Ishikawa (cell line): ENCODE data around the gene PIK3CD.

Source experiments
- CEBPB ChIP-seq: IDR thresholded peaks from 2 replicates; pipeline ENCODE4 v1.6.1; 2012
- CREB1 ChIP-seq: IDR thresholded peaks from 2 replicates; pipeline ENCODE4 v1.6.1; 2012; ENCODE audit warnings: low read depth
- EGR1 ChIP-seq: IDR thresholded peaks from 2 replicates; pipeline ENCODE4 v1.6.1; 2012
- EP300 ChIP-seq: IDR thresholded peaks from 2 replicates; pipeline ENCODE4 v1.6.1; 2012; ENCODE audit warnings: borderline replicate concordance
- FOXM1 ChIP-seq: IDR thresholded peaks from 2 replicates; pipeline ENCODE4 v1.6.1; 2012; ENCODE audit warnings: low read depth, borderline replicate concordance
- NFIC ChIP-seq: IDR thresholded peaks from 2 replicates; pipeline ENCODE4 v1.6.1; 2012
- RAD21 ChIP-seq: IDR thresholded peaks from 2 replicates; pipeline ENCODE4 v1.6.1; 2012; ENCODE audit warnings: low read depth
- TAF1 ChIP-seq: IDR thresholded peaks from 2 replicates; pipeline ENCODE4 v1.6.1; 2012; ENCODE audit warnings: low read depth, mild to moderate bottlenecking
- TCF12 ChIP-seq: IDR thresholded peaks from 2 replicates; pipeline ENCODE4 v1.6.1; 2012; ENCODE audit warnings: low read depth
- TEAD4 ChIP-seq: IDR thresholded peaks from 2 replicates; pipeline ENCODE4 v1.6.1; 2012
- YY1 ChIP-seq: IDR thresholded peaks from 2 replicates; pipeline ENCODE4 v1.6.1; 2012; ENCODE audit warnings: low read depth
- ZBTB7A ChIP-seq: IDR thresholded peaks from 2 replicates; pipeline ENCODE4 v1.6.1; 2012; ENCODE audit warnings: low read depth
- TF ChIP-seq, protein P1 (sequence below): IDR thresholded peaks from 2 replicates; pipeline ENCODE4 v1.6.1; 2012
- TF ChIP-seq, protein P2 (sequence below): IDR thresholded peaks from 2 replicates; pipeline ENCODE4 v1.6.1; 2012
- TF ChIP-seq, protein P3 (sequence below): IDR thresholded peaks from 2 replicates; pipeline ENCODE4 v1.6.1; 2012; ENCODE audit warnings: low read depth, mild to moderate bottlenecking

The PIK3CD gene

DNA sequence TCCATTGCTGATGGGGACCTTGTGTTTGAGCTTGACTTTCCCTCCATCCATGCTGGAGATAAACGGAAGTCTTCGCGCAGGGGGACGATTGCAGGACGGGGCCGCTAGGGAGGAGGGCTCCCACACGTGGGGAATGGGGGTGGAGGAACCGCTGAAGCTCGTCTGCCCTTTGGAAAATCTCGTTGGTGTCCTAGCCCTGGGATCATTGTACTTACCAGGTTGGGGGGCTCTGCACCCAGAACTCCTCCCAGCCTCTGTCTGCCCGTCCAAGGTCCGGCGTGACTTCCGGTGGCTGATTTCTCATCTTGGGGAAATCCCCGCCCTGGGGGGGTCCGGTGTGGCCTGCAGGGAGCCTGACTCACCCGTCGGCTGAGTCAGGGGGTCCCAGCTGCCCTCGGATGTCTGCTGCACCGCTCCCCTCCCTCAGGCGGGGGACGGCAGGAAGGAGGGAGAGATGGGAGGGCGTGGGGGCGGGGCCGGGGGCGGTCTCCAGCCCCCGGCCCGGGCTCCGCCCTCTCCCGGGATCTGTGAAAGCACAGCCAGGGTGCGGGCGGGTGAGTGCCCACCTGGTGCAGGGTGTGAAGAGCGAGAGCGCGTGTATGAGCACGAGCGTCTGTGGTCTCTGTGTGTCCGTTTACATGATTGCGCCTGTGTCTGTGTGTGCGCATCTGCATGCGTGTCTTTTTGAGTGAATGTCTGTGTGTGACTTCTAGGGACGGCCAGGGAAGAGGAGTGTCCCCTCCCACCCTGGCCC lies 35.8 kb downstream of the PIK3CD start:
- no peak for TF ChIP-seq TAF1
- TF ChIP-seq, protein P1, sequence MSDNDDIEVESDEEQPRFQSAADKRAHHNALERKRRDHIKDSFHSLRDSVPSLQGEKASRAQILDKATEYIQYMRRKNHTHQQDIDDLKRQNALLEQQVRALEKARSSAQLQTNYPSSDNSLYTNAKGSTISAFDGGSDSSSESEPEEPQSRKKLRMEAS: no peak; the same call in none of the 2 replicates
- TF ChIP-seq RAD21: no peak
- TF ChIP-seq FOXM1: no peak
- TF ChIP-seq, protein P2, sequence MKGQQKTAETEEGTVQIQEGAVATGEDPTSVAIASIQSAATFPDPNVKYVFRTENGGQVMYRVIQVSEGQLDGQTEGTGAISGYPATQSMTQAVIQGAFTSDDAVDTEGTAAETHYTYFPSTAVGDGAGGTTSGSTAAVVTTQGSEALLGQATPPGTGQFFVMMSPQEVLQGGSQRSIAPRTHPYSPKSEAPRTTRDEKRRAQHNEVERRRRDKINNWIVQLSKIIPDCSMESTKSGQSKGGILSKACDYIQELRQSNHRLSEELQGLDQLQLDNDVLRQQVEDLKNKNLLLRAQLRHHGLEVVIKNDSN: no peak
- no peak for TF ChIP-seq CEBPB
- no peak for TF ChIP-seq TCF12
- TF ChIP-seq CREB1: no peak
- no peak for TF ChIP-seq NFIC
- TF ChIP-seq ZBTB7A: no peak
- TF ChIP-seq, protein P3, sequence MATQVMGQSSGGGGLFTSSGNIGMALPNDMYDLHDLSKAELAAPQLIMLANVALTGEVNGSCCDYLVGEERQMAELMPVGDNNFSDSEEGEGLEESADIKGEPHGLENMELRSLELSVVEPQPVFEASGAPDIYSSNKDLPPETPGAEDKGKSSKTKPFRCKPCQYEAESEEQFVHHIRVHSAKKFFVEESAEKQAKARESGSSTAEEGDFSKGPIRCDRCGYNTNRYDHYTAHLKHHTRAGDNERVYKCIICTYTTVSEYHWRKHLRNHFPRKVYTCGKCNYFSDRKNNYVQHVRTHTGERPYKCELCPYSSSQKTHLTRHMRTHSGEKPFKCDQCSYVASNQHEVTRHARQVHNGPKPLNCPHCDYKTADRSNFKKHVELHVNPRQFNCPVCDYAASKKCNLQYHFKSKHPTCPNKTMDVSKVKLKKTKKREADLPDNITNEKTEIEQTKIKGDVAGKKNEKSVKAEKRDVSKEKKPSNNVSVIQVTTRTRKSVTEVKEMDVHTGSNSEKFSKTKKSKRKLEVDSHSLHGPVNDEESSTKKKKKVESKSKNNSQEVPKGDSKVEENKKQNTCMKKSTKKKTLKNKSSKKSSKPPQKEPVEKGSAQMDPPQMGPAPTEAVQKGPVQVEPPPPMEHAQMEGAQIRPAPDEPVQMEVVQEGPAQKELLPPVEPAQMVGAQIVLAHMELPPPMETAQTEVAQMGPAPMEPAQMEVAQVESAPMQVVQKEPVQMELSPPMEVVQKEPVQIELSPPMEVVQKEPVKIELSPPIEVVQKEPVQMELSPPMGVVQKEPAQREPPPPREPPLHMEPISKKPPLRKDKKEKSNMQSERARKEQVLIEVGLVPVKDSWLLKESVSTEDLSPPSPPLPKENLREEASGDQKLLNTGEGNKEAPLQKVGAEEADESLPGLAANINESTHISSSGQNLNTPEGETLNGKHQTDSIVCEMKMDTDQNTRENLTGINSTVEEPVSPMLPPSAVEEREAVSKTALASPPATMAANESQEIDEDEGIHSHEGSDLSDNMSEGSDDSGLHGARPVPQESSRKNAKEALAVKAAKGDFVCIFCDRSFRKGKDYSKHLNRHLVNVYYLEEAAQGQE: no peak
- TF ChIP-seq EGR1: no peak
- no peak for TF ChIP-seq YY1

DNA sequence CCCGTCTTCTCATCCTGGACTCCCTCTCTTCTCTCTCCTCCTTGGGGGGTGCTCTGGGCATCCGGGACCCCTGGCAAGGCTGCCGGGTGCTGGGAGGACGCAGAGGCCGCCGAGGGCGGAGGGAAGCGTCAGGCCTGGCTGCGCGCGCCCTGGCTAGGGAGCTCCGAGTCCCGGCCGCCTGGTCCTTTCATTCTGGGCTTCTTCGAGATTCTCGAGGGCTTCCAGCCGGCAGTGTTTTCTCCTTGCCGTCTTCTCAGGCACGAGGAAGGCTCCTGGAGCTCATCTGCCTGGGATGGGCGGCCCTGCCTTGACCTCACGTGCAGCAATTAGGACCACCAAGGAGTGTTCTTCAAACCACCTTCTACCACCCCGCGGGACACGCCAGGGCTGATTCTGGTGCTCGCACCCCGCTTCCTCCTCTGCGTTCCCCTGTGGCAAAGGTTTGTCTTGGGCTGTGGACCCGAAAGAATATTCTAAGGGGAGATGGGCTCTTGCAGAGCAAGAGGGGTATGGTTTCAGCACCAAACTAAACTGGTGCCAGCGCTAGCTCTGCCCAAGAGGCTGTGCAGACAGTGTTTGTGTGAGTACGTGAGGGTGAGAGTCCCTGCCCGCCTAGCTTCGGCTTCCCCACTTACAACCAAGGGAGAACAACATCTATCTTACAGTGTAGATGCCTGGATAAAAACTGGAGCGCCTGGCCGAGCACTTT lies 36.5 kb downstream of the PIK3CD start:
- no peak for TF ChIP-seq TCF12
- TF ChIP-seq, protein P1: peak; percentile 51

DNA sequence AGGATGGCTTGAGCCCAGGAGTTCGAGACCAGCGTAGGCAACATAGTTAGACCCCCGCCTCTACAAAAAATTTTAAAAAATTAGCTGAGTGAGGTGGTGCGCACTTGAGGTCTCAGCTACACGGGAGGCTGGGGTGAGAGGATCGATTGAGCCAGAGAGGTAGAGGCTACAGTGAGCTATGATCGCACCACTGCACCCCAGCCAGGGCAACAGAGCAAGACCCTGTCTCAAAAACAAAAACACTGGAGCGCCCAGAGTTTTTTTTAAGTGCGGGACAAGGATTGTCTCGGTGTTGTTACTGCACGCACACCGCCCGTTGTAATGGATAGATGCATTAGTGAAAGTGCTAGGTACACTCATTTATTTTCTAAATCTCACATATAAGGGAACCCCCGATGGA lies 37.1 kb downstream of the PIK3CD start:
- no peak for TF ChIP-seq NFIC

DNA sequence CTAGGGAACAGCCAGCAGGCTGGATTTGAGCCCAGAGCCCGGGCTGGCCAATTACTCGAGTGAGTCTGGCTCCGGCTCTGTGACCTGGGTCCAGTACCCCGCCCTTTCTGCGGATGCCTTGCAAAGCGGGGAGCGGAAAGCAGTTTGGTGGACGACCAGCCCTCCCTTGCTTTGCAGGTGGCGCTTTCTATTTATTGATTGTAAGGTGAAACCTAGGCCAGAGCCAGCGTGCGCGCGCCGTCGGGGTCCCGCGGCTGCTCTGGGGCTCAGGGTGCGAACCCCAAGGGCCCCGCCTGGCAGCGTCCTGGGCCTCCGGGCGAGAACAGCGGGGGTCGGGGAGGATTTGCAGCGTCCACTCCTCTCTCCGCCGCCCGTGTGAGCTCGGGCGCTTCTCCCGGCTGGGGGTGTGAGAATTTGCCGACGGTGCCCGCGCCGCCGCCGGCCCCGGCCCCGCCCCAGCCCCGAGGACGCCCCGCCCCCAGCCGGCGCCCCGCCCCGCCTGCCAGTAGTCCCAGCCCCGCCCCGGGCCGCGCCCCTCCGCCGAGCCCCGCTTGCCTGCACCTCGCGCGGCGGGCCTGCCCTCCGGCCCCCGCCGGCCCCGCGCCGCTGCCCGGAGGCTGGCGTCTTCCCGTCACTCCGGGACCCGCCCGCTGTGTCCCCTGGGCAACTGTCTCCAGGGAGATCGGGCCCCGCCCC lies 37.6 kb downstream of the PIK3CD start:
- TF ChIP-seq, protein P1: peak; percentile 39; the same call in 1 of the 2 replicates
- 0 out of 2 replicates have a peak, but pooled peaks have one; percentile 20 for TF ChIP-seq YY1
- TF ChIP-seq, protein P3: no peak
- TF ChIP-seq RAD21: no peak
- no peak for TF ChIP-seq FOXM1
- TF ChIP-seq, protein P2: no peak
- TF ChIP-seq TAF1: no peak; the same call in 1 of the 2 replicates
- TF ChIP-seq EP300: no peak; the same call in 1 of the 2 replicates
- TF ChIP-seq NFIC: peak; percentile 15; the same call in 1 of the 2 replicates
- no peak for TF ChIP-seq TEAD4
- 0 out of 2 replicates have a peak, but pooled peaks have one; percentile 15 for TF ChIP-seq EGR1
- TF ChIP-seq ZBTB7A: no peak; the same call in 1 of the 2 replicates
- no peak for TF ChIP-seq CEBPB
- TF ChIP-seq CREB1: no peak
- TF ChIP-seq TCF12: peak; percentile 34; the same call in 1 of the 2 replicates

DNA sequence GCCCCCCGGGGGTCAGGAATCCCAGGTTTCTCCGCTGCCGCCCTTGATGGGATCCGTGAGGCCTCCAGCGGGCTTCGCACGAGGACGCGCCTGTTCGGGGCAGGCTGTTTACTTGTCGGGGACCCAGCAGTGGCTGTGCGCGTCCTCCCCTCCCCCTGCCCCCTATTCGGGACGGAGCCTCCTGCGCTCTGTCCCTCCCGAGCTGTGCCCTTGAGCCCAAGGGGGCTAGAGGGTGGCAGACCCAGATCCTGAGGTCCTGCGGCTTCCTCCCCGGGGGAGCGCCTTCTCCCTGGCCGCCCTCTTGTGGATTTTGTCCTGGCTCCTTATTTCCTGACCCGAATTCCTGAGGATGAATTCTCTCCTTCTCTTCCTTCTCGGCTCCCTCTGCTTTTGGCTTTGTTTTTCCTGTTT lies 38.4 kb downstream of the PIK3CD start:
- TF ChIP-seq, protein P1: peak; percentile 43
- TF ChIP-seq YY1: no peak
- TF ChIP-seq RAD21: no peak
- TF ChIP-seq TAF1: no peak
- TF ChIP-seq EGR1: no peak
- no peak for TF ChIP-seq TEAD4
